MM.1S (cell line): Measurements from ENCODE around the gene SCN1A.

Experiments used
- CTCF ChIP-seq: fragments of 300-600 bp; sonication (generic); IDR thresholded peaks from 2 replicates; pipeline ENCODE4 v1.5.1; 2016; ENCODE audit warnings: antibody characterized with exemption, low read length, mixed read lengths
- EZH2 ChIP-seq: fragments of 300-600 bp; sonication (generic); optimal IDR thresholded peaks from 2 replicates; pipeline ENCODE3; 2017; ENCODE audit warnings: low read depth, mild to moderate bottlenecking, antibody characterized with exemption, low read length, mixed read lengths
- EZH2phosphoT487 ChIP-seq: fragments of 300-600 bp; sonication (generic); IDR thresholded peaks from 2 replicates; pipeline ENCODE4 v1.6.1; 2018; ENCODE audit warnings: antibody characterized with exemption, low read length

GRCh38 chr2:165938237-165938636 lies 189.6 kb downstream of the SCN1A start:
- no peak for TF ChIP-seq CTCF
- TF ChIP-seq EZH2phosphoT487, result no peak
- no peak for TF ChIP-seq EZH2
